SU-DHL-6 (cell line): ENCODE results near the gene PPWD1.

Source experiments
- H2AFZ ChIP-seq: fragments of 200-600 bp; sonication (generic); 2 replicates; pipeline ENCODE4 v1.6.1; 2014; ENCODE audit warnings: low read depth, mild to moderate bottlenecking, moderate library complexity, mixed read lengths, antibody characterized with exemption, low read length; ENCODE audit not compliant: severe bottlenecking
- H3F3A ChIP-seq: fragments of 200-600 bp; shearing (Covaris generic); 2 replicates; pipeline ENCODE4 v1.6.0; 2016; ENCODE audit warnings: antibody characterized with exemption, mild to moderate bottlenecking; ENCODE audit not compliant: insufficient read depth
- H3K27ac ChIP-seq: fragments of 200-600 bp; sonication (generic); 2 replicates; pipeline ENCODE4 v1.5.1; 2016; ENCODE audit warnings: low read depth, mild to moderate bottlenecking, low read length, moderate library complexity, mixed read lengths
- H3K27me3 ChIP-seq: fragments of 200-600 bp; sonication (generic), shearing (Covaris generic); 2 replicates; pipeline ENCODE4 v1.6.0; 2014; ENCODE audit warnings: mild to moderate bottlenecking, low read length
- H3K36me3 ChIP-seq: fragments of 200-600 bp; sonication (generic); 2 replicates; pipeline ENCODE4 v1.6.1; 2014; ENCODE audit warnings: mild to moderate bottlenecking, low read length, mixed read lengths
- H3K4me2 ChIP-seq: fragments of 300-600, 200-600 bp; shearing (Covaris generic), sonication (generic); 2 replicates; pipeline ENCODE4 v1.6.0; 2014; ENCODE audit warnings: low read length, low read depth, mild to moderate bottlenecking; ENCODE audit not compliant: poor library complexity, severe bottlenecking
- H3K4me3 ChIP-seq: fragments of 200-600 bp; sonication (generic); 2 replicates; pipeline ENCODE4 v1.5.1; 2014; ENCODE audit warnings: antibody characterized with exemption, low read length, mild to moderate bottlenecking, mixed read lengths; ENCODE audit not compliant: insufficient read depth, poor library complexity, severe bottlenecking
- H3K79me2 ChIP-seq: fragments of 200-600 bp; sonication (generic); 2 replicates; pipeline ENCODE4 v1.6.1; 2014; ENCODE audit warnings: mild to moderate bottlenecking, low read length, moderate library complexity; ENCODE audit not compliant: insufficient read depth
- H3K9ac ChIP-seq: fragments of 200-600 bp; sonication (generic); 2 replicates; pipeline ENCODE4 v1.7.0; 2014; ENCODE audit warnings: mild to moderate bottlenecking, low read length
- H3K9me2 ChIP-seq: fragments of 200-600 bp; sonication (generic); replicated peaks from 2 replicates; pipeline ENCODE4 v1.6.1; 2014; ENCODE audit warnings: low read length; ENCODE audit not compliant: insufficient read depth
- H3K9me3 ChIP-seq: fragments of 200-600 bp; sonication (generic); 2 replicates; pipeline ENCODE4 v1.6.1; 2014; ENCODE audit warnings: low read length, mixed read lengths; ENCODE audit not compliant: insufficient read depth
- H4K20me1 ChIP-seq: fragments of 200-600 bp; sonication (generic); 2 replicates; pipeline ENCODE4 v1.6.1; 2014; ENCODE audit warnings: low read depth, mild to moderate bottlenecking, antibody characterized with exemption, low read length, moderate library complexity, mixed read lengths
- EZH2phosphoT487 ChIP-seq: fragments of 200-600 bp; sonication (generic), shearing (Covaris generic); conservative IDR thresholded peaks from 2 replicates; pipeline ENCODE4 v1.6.1; 2018; ENCODE audit warnings: mild to moderate bottlenecking, antibody characterized with exemption, low read length, moderate library complexity, mixed read lengths
- TF ChIP-seq, protein P1 (sequence below): fragments of 200-600 bp; sonication (generic); IDR thresholded peaks from one replicate; pipeline ENCODE4 v1.5.1; 2017; ENCODE audit warnings: antibody characterized with exemption, mild to moderate bottlenecking, low read length, moderate library complexity; ENCODE audit not compliant: insufficient read depth, poor library complexity, severe bottlenecking

PPWD1 gene

DNA sequence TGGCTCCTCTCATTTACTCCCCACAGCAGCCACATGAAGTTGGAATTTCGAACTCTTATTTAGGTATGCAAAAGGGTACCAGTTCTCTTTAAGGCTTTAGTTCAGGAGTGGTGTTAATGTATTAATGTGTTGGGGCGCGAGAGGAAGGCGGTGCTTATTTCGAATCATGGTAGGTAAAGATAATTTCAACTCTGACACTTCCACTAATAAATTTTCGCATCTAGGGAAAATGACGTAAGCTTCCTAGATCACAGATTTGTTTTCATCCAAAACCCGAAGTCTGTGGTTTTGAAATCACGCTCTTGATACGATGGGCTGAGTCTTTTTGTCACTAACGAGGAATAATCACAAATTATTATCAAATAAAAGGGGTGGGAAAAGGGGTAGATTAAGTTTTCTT is 681 bp downstream of the PPWD1 start:
- H3K4me2 ChIP-seq = peak overlapping the region; percentile 86
- peaks cover 69% of the 10 kb centered on the region for H3K79me2 ChIP-seq

DNA sequence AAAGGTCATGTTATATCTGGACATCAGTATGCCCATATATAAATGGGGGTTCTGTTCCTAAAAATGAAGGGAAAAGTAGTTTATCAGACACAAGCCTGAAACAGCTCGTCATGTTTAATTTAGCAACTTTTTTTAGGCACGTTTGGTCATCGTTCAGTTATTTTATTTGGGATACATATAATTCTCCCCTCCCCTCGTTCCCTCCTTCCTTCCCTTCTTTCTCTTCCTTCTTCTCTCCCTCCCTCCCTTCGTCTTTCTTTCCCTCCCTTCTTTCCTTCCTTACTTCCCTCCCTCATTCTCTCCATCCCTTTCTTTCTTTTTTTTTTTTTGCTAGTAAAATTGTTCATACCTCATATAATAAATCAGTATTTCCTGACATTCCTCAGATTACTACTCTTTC is 3.4 kb downstream of the PPWD1 start:
- Histone ChIP-seq H3K27me3 (no peaks in the 10 kb centered on the region), H3K27ac (no peak overlapping the region), H3K36me3 (peaks cover 11% of the 10 kb centered on the region; the same call in 1 of the 2 replicates), H3K4me2 (peak overlapping the region; percentile 7), H3K4me3 (no peak overlapping the region), H3K9me3 (no peaks in the 10 kb centered on the region), H3K9me2 (no peaks in the 10 kb centered on the region), H2AFZ (no peak overlapping the region), H3K9ac (no peak overlapping the region), H4K20me1 (no peaks in the 10 kb centered on the region), H3F3A (peaks cover 11% of the 10 kb centered on the region; the same call in 1 of the 2 replicates), H3K79me2 (peaks cover 45% of the 10 kb centered on the region)
- TF ChIP-seq EZH2phosphoT487 = no peak
- TF ChIP-seq, protein P1, sequence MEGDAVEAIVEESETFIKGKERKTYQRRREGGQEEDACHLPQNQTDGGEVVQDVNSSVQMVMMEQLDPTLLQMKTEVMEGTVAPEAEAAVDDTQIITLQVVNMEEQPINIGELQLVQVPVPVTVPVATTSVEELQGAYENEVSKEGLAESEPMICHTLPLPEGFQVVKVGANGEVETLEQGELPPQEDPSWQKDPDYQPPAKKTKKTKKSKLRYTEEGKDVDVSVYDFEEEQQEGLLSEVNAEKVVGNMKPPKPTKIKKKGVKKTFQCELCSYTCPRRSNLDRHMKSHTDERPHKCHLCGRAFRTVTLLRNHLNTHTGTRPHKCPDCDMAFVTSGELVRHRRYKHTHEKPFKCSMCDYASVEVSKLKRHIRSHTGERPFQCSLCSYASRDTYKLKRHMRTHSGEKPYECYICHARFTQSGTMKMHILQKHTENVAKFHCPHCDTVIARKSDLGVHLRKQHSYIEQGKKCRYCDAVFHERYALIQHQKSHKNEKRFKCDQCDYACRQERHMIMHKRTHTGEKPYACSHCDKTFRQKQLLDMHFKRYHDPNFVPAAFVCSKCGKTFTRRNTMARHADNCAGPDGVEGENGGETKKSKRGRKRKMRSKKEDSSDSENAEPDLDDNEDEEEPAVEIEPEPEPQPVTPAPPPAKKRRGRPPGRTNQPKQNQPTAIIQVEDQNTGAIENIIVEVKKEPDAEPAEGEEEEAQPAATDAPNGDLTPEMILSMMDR = no peak

More for the DNA sequence above, 681 bp downstream of the PPWD1 start:
- Histone ChIP-seq H3F3A (peaks cover 13% of the 10 kb centered on the region; the same call in 1 of the 2 replicates), H3K9me3 (no peaks in the 10 kb centered on the region), H3K4me3 (peak overlapping the region; percentile 98), H4K20me1 (no peaks in the 10 kb centered on the region), H3K27ac (peak overlapping the region; percentile 63), H3K36me3 (peaks cover 24% of the 10 kb centered on the region; the same call in 1 of the 2 replicates), H3K9me2 (no peaks in the 10 kb centered on the region), H2AFZ (peak overlapping the region; percentile 86), H3K27me3 (no peaks in the 10 kb centered on the region), H3K9ac (peak overlapping the region; percentile 91)
- TF ChIP-seq EZH2phosphoT487 = no peak
- TF ChIP-seq, protein P1 = no peak

DNA sequence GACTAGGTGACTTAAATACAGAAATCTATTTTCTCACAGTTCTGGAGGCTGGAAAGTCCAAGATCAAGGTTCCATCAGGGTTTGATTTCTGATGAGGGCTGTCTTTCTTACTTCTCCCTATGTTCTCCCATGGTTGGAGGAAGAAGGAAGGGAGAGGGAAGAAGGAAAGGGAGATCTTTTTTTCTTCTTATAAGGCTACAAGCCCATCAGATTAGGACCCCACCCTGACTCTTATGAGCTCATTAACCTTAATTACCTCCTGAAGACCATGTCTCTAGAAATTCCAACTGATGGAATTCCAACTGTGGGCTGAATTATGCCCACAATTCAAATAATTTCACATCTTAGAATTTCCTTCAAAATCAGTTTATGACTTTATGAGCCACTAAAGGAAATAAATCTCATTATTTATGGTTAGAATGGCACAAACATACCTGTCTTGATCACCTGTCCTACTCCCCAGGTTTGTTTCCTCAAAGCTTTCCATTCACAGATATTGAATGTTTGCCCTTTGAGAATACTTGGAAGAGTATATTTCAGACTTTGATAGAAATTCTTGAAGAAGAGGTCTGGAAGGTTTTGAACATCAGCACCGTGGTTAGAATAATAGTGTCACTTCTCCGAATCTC is 7.6 kb downstream of the PPWD1 start:
- Histone ChIP-seq H3K27ac (no peak overlapping the region), H3K9me3 (no peaks in the 10 kb centered on the region), H3F3A (peaks cover 11% of the 10 kb centered on the region; the same call in 1 of the 2 replicates), H3K36me3 (peaks cover 24% of the 10 kb centered on the region; the same call in 1 of the 2 replicates), H3K9ac (no peak overlapping the region), H3K4me2 (no peak overlapping the region), H3K79me2 (peaks cover 13% of the 10 kb centered on the region), H3K9me2 (no peaks in the 10 kb centered on the region), H2AFZ (no peak overlapping the region), H3K27me3 (no peaks in the 10 kb centered on the region), H3K4me3 (no peak overlapping the region), H4K20me1 (no peaks in the 10 kb centered on the region)
- TF ChIP-seq, protein P1 = no peak
- TF ChIP-seq EZH2phosphoT487 = no peak
